A673 (cell line): ENCODE data around the gene ATP2A3. TPM values are rescaled to one million over a fixed set of nuclear protein-coding genes. Genes with fewer than 3 reads are reported as not detected.

Experiments used
- BruUV-seq: library from RNA; stranded (reverse); fragments of 400-500 nt; replicated peaks from 2 replicates; lab custom pipeline; 2021; lab: Mats Ljungman, UMichigan
- CTCF ChIA-PET: fragments of 300-600 bp; sonication (Branson Sonifier 250); formaldehyde crosslinking; loops from one replicate; lab custom pipeline; 2022; ENCODE audit warnings: antibody characterized with exemption; lab: Charles Lee
- POLR2A ChIA-PET: fragments of 300-600 bp; sonication (Branson Sonifier 250); formaldehyde crosslinking; loops from one replicate; lab custom pipeline; 2022; ENCODE audit warnings: antibody characterized with exemption; ENCODE audit not compliant: low non-redundant PET; lab: Charles Lee
- DNase-seq: peaks from one replicate; pipeline ENCODE4 v3.0.0-alpha.2; 2015; ENCODE audit warnings: low spot score
- H3K27ac ChIP-seq: fragments of 200-600 bp; sonication (generic); 2 replicates; pipeline ENCODE4 v1.5.1; 2016; ENCODE audit warnings: mixed run types, low read depth, mild to moderate bottlenecking, mixed read lengths, antibody characterized with exemption, low read length; ENCODE audit not compliant: poor library complexity, severe bottlenecking
- H3K27me3 ChIP-seq: fragments of 200-600 bp; sonication (generic); replicated peaks from 2 replicates; pipeline ENCODE4 v1.6.1; 2017; ENCODE audit warnings: mixed run types, low read depth, mild to moderate bottlenecking, mixed read lengths, antibody characterized with exemption, low read length; ENCODE audit not compliant: insufficient read depth, poor library complexity
- H3K36me3 ChIP-seq: fragments of 200-600 bp; sonication (generic); 2 replicates; pipeline ENCODE4 v1.6.1; 2016; ENCODE audit warnings: mixed run types, mild to moderate bottlenecking, mixed read lengths, antibody characterized with exemption, low read length; ENCODE audit not compliant: insufficient read depth, poor library complexity, severe bottlenecking
- H3K4me1 ChIP-seq: fragments of 200-600 bp; sonication (generic); 2 replicates; pipeline ENCODE4 v1.6.1; 2017; ENCODE audit warnings: mixed run types, mild to moderate bottlenecking, mixed read lengths, antibody characterized with exemption, low read length; ENCODE audit not compliant: insufficient read depth, poor library complexity, severe bottlenecking
- H3K4me3 ChIP-seq: fragments of 200-600 bp; sonication (generic); 2 replicates; pipeline ENCODE4 v1.5.1; 2016; ENCODE audit warnings: low read depth, mixed run types, mild to moderate bottlenecking, mixed read lengths, low read length; ENCODE audit not compliant: poor library complexity, severe bottlenecking
- H3K9me3 ChIP-seq: fragments of 200-600 bp; sonication (generic); 2 replicates; pipeline ENCODE4 v1.6.1; 2016; ENCODE audit warnings: mixed run types, low read depth, mild to moderate bottlenecking, mixed read lengths, antibody characterized with exemption, low read length; ENCODE audit not compliant: poor library complexity, severe bottlenecking
- EZH2 ChIP-seq: fragments of 200-600 bp; sonication (generic); IDR thresholded peaks from 2 replicates; pipeline ENCODE4 v1.6.1; 2017; ENCODE audit warnings: borderline replicate concordance, low read depth, mild to moderate bottlenecking, mixed read lengths, antibody characterized with exemption, low read length; ENCODE audit not compliant: poor library complexity, severe bottlenecking
- intact Hi-C: fragments of 100-400 bp; cut with micrococcal nuclease; formaldehyde crosslinking; loops from one replicate; pipeline ENCODE4 v1.10.0; 2022; ENCODE audit not compliant: unreplicated experiment
- total RNA-seq: library from RNA; stranded (reverse); gene quantifications from 2 replicates; pipeline ENCODE4 v1.2.3, GENCODE V29; 2021
- TF ChIP-seq, protein P1 (sequence below): fragments of 300-800, 200-600 bp; sonication (generic); conservative IDR thresholded peaks from 2 replicates; pipeline ENCODE4 v1.5.1; 2017; ENCODE audit warnings: low read depth, mild to moderate bottlenecking, antibody characterized with exemption, low read length, moderate library complexity, mixed read lengths

ATP2A3 gene
- total RNA-seq, 1 experiment from 2014 or later, result 0.17 TPM

DNA sequence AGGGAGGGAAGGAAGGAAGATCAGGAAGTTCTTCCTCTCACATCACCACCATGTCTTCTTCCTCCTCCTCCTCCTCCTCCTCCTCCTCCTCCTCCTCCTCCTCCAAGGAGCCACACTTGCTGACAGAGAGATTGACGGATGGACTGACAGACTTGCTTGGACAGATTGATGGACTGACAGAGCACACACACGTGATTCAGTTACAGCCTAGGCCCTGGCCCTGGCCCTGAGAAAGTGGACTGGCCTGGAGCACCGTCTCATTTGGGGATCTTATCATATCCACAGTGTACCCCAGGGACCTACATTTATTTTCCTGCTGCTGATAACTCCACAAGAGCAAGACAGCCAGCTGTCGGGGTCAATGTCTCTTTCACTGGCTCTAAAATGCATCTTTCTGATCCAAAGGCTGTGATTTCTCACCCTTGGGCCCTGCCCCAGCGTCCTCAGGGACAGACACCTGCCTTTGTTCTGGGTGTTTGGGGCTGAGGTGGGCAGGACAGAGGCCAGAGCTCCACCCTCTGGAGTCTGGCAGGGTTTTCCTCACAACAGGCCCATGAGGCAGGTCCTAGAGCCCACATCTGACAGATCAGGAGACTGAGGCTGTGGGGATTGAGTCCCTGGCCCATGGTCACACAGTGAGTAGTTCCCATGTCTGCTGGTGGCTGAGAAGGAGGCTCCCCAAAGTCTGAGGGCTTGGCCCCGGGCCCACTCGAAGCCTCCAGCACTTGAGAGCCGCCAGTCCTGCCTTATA is 45.7 kb downstream of the ATP2A3 start:
- Histone ChIP-seq H3K4me3 (no peak overlapping the region), H3K9me3 (no peaks in the 10 kb centered on the region), H3K27ac (no peak overlapping the region), H3K27me3 (no peaks in the 10 kb centered on the region), H3K4me1 (peaks cover 9% of the 10 kb centered on the region), H3K36me3 (no peaks in the 10 kb centered on the region)
- ChIA-PET POLR2A (no interaction called here), CTCF (no interaction called here)
- intact Hi-C loops, result loop anchor here (10.0 kb wide), 3 partner anchors 156 to 496 kb away; no protein-coding TSS in a partner anchor
- BruUV-seq, result no TSS peak
- no peak for DNase-seq
- TF ChIP-seq, protein P1, sequence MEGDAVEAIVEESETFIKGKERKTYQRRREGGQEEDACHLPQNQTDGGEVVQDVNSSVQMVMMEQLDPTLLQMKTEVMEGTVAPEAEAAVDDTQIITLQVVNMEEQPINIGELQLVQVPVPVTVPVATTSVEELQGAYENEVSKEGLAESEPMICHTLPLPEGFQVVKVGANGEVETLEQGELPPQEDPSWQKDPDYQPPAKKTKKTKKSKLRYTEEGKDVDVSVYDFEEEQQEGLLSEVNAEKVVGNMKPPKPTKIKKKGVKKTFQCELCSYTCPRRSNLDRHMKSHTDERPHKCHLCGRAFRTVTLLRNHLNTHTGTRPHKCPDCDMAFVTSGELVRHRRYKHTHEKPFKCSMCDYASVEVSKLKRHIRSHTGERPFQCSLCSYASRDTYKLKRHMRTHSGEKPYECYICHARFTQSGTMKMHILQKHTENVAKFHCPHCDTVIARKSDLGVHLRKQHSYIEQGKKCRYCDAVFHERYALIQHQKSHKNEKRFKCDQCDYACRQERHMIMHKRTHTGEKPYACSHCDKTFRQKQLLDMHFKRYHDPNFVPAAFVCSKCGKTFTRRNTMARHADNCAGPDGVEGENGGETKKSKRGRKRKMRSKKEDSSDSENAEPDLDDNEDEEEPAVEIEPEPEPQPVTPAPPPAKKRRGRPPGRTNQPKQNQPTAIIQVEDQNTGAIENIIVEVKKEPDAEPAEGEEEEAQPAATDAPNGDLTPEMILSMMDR, result no peak
- TF ChIP-seq EZH2, result no peak

DNA sequence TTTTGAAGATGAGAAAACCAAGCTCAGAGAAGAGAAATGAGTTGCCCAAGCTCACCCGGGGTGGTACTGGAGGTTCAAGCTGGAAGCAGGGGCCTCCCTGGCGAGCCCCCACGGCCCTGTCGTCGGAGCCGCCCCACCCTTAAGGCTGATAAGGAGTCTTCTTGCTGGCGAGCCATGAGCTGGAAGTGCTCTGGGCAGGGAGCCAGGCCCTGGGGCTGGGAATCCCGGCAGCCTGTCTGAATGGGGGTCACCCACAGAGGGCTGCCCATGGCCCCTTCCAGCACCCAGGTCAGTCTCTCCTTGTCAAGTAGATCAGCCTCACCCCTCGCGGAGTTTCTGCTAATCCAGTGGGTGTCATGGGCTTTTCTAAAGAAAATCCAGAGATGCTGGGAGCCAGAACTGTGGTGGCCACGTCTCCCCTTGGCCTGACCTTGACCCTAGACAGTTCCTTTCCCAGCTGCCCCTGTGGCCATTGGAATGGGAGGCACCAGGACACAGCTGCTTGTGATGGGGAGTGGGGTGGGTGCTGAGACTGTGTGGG is 46.8 kb downstream of the ATP2A3 start:
- intact Hi-C loops, result loop anchor here (10.0 kb wide), 3 partner anchors 157 to 497 kb away; no protein-coding TSS in a partner anchor
- no peak overlapping the region for H3K4me3 ChIP-seq
- POLR2A ChIA-PET, result no interaction called here
- H3K27me3 ChIP-seq, result no peaks in the 10 kb centered on the region
- no peaks in the 10 kb centered on the region for H3K9me3 ChIP-seq
- peaks cover 9% of the 10 kb centered on the region for H3K4me1 ChIP-seq
- BruUV-seq, result no TSS peak
- H3K27ac ChIP-seq, result no peak overlapping the region
- CTCF ChIA-PET, result interaction anchor here (0.6 kb wide), 2 partner anchors 83 to 137 kb away, joined by 4 to 8 read pairs; no protein-coding TSS in a partner anchor
- TF ChIP-seq, protein P1, result no peak
- no peak for TF ChIP-seq EZH2
- DNase-seq, result no peak
- no peaks in the 10 kb centered on the region for H3K36me3 ChIP-seq

DNA sequence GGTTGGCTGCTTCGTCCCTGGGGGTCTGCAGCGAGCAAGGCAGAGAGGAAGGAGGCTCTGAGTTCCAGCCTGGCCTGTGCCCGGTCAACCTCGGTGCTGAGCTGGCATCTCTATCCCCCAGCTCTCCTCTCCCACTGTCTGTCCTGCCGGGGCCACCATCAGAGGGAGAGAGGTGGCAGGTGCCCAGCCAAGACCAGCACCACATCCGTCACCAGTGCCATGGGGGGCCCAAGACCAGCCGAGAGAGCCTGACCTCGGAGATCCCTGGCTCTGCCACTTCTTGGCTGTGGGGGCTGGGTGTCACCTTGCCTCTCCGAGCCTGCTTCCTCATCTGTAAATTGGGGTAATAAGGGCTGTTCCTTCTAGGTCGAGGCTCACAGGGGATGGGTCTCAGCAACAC is 47.4 kb downstream of the ATP2A3 start:
- BruUV-seq, result no TSS peak
- H3K36me3 ChIP-seq, result no peaks in the 10 kb centered on the region
- H3K27ac ChIP-seq, result no peak overlapping the region
- peaks cover 9% of the 10 kb centered on the region for H3K4me1 ChIP-seq
- POLR2A ChIA-PET, result no interaction called here
- no peaks in the 10 kb centered on the region for H3K27me3 ChIP-seq
- H3K9me3 ChIP-seq, result no peaks in the 10 kb centered on the region
- intact Hi-C loops, result loop anchor here (10.0 kb wide), 3 partner anchors 158 to 498 kb away; no protein-coding TSS in a partner anchor
- CTCF ChIA-PET, result interaction anchor here (0.6 kb wide), 1 partner anchor 137 kb away, joined by 8 read pairs; no protein-coding TSS in a partner anchor
- TF ChIP-seq, protein P1, result no peak
- TF ChIP-seq EZH2, result no peak
- no peak overlapping the region for H3K4me3 ChIP-seq
- DNase-seq, result no peak
